NCI-H345 treated with DMSO at 0.1 percent for 48 hours (cell line): ENCODE data around the gene DDX25.

Source experiments
- DNase-seq: peaks from one replicate; lab custom pipeline; 2025; ENCODE audit not compliant: unreplicated experiment; lab: John Stamatoyannopoulos, UW

The DDX25 gene

GRCh38 chr11:125933030-125933813 lies 28.9 kb downstream of the DDX25 start:
- no peak for DNase-seq

- no peak for DNase-seq
Observed at GRCh38 chr11:125934473-125934872, 30.2 kb downstream of the DDX25 start.

GRCh38 chr11:125935056-125935455 lies 30.7 kb downstream of the DDX25 start:
- no peak for DNase-seq

GRCh38 chr11:125935618-125936199 lies 31.4 kb downstream of the DDX25 start:
- DNase-seq = no peak

GRCh38 chr11:125938418-125938817 lies 34.1 kb downstream of the DDX25 start:
- DNase-seq = no peak

GRCh38 chr11:125939081-125939521 lies 34.8 kb downstream of the DDX25 start:
- no peak for DNase-seq

GRCh38 chr11:125940145-125940544 lies 35.8 kb downstream of the DDX25 start:
- DNase-seq = no peak

GRCh38 chr11:125941267-125941618 lies 36.9 kb downstream of the DDX25 start:
- no peak for DNase-seq

GRCh38 chr11:125941619-125942611 lies 37.6 kb downstream of the DDX25 start:
- DNase-seq = peak; percentile 85

- DNase-seq = no peak
Observed at GRCh38 chr11:125942771-125943428, 38.6 kb downstream of the DDX25 start.

- DNase-seq = no peak
Observed at GRCh38 chr11:125943661-125944349, 39.5 kb downstream of the DDX25 start.

GRCh38 chr11:125944350-125945010 lies 40.2 kb downstream of the DDX25 start:
- DNase-seq = no peak

- no peak for DNase-seq
Observed at GRCh38 chr11:125945011-125945796, 40.9 kb downstream of the DDX25 start.

GRCh38 chr11:125945797-125946520 lies 41.7 kb downstream of the DDX25 start, which contains the start of gene VSIG10L2:
VSIG10L2 (plus strand) TSS chr11:125946044; CDS start chr11:125946056, 12 bp downstream.
- no peak for DNase-seq

- no peak for DNase-seq
Observed at GRCh38 chr11:125946712-125947418, 42.6 kb downstream of the DDX25 start.

- DNase-seq = no peak
Observed at GRCh38 chr11:125947419-125948277, 43.3 kb downstream of the DDX25 start.
